ENCODE results near the gene EIF4B. TPM values are rescaled to one million over a fixed set of nuclear protein-coding genes. Genes with fewer than 3 reads are reported as not detected.

The EIF4B gene
- polyA plus RNA-seq, 3 donors, result 216 to 308 (median 253) TPM

DNA sequence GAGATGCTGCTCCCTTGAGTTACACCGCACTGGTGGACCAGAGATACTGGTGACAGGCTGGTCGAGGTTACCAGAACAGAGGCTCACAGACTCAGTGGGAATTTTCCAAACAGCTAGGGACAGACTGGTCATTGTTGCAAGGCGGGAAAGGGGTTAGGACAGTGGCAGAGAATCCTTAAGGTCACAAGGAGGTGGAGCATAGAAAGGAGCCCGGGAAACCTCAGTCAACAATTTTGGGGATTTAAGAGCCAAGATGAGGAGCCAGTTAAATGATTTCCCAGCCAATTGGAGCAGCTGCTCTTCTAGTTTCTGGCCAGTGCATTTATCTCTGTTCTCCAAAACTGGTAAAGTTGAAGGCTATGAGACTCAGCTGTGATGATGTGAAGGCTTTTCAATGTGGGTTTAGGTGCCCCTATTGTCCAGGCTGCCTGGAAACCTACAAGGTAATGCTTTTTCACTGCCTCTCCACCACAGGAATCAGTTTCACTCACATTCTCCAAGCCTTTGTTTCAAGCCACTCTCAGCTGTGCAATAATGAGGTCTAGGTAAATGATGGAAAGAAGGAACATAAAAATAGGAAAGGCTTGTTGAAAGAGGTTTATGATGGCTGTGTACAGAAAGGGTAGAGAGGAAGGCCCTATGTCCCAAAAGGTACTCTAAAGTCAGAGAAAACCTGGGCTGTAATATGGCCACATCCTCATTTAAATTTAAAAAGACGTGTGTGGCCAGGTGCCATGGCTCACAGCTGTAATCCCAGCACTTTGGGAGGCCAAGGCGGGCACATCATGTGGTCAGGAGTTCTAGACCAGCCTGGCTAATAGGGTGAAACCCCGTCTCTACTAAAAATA lies 36.6 kb downstream of the EIF4B start:
- 79 to 84% (median 81%) methylated on average over 7 of the region's 7 CpGs for WGBS, 3 donors
- no peak overlapping the region for H3K27ac ChIP-seq (ENCODE audit: low read depth, low read length)

DNA sequence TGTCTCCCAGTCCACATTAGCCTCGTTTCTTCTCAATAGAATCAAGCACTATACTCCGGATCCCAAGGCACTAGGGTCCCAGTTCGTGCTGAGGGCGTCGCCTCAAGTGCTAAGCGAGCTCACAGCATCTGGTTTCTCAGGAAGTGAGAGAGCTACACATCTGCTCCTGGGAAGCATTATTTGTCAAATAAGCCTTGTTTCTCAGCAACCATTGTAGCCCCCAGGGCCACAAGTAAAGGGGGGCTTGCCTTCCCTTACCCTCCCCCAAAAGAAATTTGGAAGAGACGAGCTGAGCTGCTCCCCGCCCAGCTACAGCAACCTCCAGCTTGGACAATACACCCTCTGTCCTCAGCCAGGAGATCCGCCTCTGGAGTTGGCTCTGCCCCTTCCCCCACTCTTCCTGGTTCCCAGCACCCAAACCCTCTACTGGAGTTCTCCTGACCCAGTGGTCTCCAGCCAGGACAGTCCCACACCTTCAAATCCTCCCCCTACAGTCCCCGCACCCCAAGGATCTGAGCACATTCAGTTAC lies 37.9 kb downstream of the EIF4B start:
- no peak overlapping the region for H3K27ac ChIP-seq (ENCODE audit: low read depth, low read length)
- WGBS, 3 donors, result 37 to 56% (median 51%) methylated on average over 10 of the region's 10 CpGs

DNA sequence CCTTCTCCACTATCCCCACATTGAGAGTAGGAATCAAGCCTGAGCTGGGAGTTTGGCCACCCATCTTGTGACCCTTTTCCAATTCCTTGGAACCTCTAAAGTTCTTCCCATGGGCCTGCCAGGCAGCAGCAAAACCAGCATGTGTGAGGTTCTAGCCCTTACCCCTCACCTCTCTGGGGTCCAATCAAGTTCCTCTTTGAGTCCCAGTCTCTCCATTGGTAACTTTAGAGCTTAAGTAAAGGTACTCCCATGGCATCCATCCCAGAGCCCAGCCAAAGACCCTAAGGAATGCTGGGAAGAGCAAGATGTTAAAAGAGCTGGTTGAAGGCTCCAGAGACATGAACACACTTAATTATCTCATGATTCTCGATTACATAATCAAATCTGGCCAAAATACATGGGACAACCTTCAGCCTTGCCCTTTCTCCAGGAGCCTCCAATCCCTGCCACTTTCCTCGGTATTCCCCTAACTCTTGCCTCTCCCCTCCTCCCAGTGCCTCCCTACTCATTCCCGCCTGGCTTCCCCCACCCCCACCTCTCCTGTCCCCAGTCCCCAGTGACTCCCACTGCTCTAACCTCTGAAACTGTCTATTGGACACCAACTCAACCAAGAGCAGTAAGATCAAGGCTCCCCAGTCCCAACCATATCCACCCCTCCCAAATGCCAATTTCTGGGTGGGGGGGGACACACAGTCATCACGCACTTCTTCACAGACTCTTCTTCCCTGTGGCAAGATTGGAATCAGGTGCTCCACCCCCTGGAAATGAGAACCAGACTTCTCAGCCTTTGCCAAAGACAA lies 38.8 kb downstream of the EIF4B start:
- WGBS, 3 donors, result 52 to 56% (median 53%) methylated on average over 4 of the region's 4 CpGs
- peak overlapping the region; percentile 11 for H3K27ac ChIP-seq (ENCODE audit: low read depth, low read length)

DNA sequence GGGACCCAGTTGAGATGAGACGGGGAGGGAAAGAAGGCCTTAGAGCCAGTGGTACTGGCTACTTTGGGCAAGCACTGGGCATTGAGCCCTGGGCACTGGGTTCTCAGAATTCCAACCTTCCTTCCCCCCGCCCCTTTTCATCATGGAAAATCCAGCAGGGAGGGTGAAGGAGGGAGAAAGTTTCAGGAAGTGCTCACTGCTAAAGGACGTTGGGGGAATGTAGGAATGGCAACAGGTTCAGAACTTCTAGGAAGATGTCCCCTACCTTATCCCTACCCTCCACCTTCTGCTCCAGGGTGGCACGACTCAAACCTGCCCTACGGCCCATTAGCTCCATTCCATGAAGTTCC lies 39.4 kb downstream of the EIF4B start:
- 41 to 48% (median 46%) methylated on average over 5 of the region's 5 CpGs for WGBS, 3 donors
- H3K27ac ChIP-seq (ENCODE audit: low read depth, low read length), result peak overlapping the region; percentile 11

DNA sequence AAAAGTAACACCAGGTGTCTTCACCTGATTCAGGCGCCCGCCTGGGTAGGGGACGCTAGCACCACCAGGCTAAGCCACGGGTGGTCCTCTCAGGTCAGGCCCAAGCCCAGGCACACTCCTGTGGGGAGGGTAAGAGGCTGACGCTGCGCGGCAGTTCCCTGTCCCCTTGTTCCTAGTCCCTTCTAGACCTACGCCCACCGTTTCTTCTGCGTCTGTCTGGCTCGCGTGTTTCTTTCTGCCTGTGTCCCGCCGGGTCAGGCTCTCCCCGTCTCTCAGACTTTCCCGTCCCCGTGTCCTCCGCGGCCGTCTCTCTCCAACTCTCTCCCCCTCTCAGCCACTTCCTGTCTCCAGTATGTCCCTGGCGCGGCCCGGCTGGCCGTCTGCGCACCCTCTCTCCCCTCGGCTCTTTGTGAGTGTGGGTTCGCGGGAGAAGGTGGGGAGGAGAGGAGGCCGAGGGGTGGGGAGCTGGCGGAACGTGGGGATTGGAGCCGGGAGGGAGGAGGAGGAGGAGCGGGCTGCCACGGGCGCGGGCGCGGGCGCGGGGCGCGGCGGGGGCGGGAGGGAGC lies 40.5 kb downstream of the EIF4B start:
- peak overlapping the region; percentile 82 for H3K27ac ChIP-seq (ENCODE audit: low read depth, low read length)
- WGBS, 3 donors, result 0 to 1% (median 1%) methylated on average over 25 to 39 of the region's 44 CpGs

DNA sequence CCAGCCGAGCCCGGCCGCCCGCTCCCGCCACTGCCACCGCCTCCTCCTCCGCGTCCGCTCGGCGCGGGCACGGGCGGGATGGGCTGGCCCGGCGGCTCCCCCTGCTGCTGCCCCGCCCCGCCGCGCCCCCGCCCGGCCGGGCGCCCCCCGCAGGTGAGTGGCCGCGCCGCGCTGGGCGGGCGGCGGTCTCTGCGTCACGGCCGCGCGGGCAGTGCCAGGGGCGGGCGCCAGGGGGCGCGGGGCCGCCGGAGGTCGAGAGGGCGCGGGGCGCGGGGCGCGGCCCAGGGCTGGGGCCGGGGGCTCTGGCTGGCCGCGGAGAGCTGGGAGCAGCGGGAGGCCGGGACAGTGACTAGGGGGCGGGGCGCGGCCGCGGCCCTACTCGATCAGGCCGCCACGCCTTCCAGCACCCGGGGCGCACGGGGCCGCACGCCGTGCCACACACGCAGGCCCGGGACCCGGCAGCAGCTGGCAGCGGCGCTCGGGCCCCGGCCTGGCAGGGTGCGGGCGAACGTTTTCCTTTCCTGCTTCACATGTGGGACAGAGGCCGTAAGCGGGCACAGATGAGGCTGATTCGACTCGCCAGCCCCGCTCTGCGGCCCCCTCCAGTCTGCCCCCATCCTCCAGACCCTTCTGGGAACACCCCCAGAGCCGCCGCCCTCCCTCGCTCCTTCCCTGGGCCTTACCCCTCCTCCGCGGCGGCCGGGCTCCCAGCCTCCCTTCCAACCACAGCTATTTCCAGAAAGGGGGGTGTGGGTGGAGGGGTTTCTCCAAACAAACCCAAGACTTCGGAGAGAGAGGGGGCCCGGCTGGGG lies 41.2 kb downstream of the EIF4B start:
- 1 to 2% (median 2%) methylated on average over 27 to 85 of the region's 94 CpGs for WGBS, 3 donors
- peak overlapping the region; percentile 90 for H3K27ac ChIP-seq (ENCODE audit: low read depth, low read length)

DNA sequence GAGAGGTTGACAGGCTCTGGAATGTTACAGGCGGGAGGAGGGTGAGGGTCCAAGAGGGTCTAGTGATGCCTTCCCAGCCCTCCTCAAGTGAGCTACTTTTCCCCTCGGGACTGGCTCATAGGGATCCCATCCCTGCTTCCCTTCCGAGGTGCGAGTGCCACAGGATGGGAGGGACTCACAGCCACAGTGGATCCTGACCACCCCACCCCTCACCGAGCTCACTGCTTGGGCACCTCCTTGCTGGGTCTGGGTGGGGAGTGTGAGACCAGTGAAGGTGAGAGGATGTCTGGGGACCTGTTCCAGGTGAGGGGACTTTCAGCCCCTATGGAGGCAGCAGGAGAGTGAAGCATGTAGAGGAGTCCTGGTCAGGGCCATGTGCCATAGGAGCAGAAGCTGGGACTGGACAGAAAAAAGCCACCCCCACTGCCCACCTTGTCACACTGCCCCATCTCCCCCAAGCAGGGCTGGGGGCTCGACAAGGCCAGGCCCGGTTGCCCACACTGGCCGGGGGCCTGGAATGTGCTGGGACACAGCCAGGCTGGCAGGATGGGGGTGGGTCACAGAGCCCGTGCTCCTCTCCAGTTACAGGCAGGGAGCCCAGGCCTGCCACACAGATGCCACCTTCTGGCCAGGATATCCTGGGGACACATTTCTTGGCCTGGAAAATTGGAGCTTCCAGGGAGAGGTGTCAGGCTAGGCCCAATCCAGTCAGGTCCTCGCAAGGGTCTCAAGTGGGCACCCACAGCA lies 42.0 kb downstream of the EIF4B start:
- peak overlapping the region; percentile 90 for H3K27ac ChIP-seq (ENCODE audit: low read depth, low read length)
- 22 to 43% (median 35%) methylated on average over 10 of the region's 10 CpGs for WGBS, 3 donors

DNA sequence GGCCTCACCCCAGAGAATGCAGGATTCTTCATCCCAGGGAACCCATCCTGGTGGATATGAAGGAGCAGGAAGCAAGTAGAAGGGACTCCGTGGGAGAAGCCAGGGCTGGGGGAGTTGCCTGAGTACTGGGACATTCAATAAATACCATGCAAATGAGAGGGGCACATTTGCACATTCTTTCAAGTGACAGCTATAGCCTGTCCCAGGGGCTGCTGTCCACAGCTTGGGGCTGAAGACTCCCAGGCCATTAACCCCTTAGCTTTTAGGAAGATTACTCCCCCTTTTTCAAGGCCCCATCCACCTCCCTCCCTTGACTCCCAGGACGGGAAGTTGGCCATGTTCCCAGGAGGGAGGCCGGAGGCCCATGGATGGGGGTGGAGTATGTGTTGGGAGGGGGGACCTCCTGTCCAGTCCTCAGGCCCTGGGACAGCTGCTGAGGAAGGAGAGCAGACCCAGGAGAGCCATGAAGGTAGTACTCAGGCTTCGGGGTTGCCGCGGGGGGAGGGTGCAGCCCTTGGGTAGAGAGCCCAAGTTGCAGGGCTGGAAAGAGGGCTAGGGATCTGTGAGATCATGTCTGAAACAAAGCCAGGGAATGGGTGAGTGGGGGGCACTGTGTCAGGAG lies 42.6 kb downstream of the EIF4B start:
- peak overlapping the region; percentile 90 for H3K27ac ChIP-seq (ENCODE audit: low read depth, low read length)
- WGBS, 3 donors, result 7 to 38% (median 24%) methylated on average over 6 of the region's 6 CpGs

DNA sequence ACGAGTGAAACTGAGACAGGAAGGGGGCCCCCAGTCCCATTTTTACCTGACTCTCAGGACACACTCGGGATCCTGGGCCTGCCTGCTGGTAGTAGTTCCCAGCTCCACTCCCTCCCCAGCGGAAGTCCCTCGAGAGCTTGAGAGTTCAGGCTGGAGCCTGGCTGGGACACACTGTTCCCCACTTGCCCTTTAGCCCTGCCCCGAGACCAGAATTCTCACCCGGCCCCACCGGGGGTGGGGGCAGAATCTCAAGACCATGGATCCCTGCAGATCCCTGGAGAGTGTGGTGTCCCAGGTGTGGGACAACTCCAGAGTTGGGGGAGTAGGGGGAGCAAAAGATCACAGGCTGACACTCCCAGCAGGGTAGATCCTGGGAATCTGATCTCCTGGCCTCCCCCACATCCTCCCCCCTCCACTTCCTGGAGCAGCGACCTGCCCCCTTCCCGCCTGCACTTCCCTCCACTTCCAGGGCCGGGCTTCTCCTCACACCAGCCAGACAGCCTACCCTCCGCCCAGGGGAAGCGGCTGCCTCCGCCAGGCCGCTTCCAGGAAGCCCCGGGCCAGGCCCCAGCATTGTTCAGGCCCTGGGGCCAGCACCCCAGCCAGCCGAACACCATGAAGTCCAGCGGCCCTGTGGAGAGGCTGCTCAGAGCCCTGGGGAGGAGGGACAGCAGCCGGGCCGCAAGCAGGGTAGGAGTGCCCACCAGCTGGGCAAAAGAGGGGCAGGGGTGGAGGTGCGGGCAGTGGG lies 43.5 kb downstream of the EIF4B start, which contains the start of gene TNS2:
TSS of gene TNS2 (plus strand) at position 495 of the 748 bp plus-strand sequence. CDS start at position 616, 121 bp downstream.
- peak within 1 kb of the TSS; percentile 90 for H3K27ac ChIP-seq (ENCODE audit: low read depth, low read length)
- WGBS, 3 donors, result 15 to 28% (median 22%) methylated on average over 19 to 20 of the region's 20 CpGs

DNA sequence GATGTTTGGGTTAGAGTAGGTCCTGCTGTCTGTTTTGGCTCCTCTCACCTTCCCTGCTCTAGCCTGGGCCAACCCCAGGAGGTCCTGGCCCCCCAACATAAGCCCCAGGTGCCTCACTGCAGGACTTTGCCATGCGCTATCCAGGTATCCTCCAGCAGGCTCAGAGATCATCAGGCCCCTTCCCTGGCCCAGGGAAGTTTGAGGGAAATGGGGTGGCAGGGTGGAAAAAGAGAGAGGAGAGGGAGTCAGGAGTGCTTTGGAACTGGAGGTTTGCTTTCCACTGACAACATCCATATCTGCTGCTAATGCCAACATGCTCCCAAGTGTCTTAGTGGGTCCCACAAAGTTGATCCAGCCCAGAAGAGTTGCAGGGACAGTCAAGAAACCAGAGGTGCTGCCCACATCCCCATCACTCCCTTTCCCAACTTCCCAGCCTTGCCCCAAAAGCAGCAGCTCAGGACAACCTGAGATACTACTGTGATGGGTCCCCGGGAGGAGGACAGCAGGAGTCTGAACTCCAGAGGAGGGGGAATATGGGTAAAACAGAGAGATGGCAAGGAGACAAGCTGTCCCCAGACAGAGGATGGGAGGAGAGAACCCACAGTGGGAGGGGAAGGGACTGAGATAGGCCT lies 44.3 kb downstream of the EIF4B start:
- peak overlapping the region; percentile 90 for H3K27ac ChIP-seq (ENCODE audit: low read depth, low read length)
- 36 to 78% (median 44%) methylated on average over 2 of the region's 2 CpGs for WGBS, 3 donors

DNA sequence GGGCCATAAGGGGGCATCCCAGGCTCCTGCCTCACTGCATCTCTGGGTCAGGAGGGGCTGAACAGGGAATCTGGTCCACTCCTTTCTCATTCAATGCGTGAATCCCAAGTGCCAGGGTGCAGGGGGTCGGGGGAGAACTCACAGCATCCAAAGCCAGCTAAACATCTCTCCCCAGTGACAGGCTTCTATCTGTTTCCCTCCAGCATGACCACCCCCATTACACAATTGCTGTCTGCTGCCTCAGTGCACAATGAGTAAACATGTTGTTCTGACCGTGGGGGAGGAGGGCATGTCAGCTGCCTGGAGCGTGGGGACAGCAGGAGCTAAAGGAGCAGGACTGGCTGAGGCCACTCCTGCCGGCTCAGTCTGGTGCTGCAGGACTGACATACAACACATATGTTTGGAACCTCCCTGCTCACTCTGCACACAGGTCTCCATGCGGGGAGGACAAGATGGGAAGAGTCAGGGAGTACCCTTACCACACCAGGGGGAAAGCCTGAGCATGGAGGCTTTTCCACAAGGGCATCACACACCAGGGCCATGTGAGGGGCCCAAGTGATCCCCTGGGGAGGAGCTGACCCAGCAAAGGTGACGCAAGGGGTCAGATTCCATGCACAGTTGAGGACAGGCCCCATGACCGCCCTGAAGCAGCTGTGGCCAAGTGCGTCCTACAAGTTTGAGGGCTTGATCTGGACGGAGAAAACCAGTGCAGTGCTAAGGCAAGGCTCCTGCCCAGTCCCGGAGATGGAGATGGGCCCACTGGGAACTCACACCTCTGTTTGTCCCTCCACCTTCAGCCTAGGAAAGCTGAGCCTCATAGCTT lies 45.0 kb downstream of the EIF4B start:
- peak overlapping the region; percentile 90 for H3K27ac ChIP-seq (ENCODE audit: low read depth, low read length)
- WGBS, 3 donors, result 24 to 36% (median 25%) methylated on average over 11 of the region's 11 CpGs

DNA sequence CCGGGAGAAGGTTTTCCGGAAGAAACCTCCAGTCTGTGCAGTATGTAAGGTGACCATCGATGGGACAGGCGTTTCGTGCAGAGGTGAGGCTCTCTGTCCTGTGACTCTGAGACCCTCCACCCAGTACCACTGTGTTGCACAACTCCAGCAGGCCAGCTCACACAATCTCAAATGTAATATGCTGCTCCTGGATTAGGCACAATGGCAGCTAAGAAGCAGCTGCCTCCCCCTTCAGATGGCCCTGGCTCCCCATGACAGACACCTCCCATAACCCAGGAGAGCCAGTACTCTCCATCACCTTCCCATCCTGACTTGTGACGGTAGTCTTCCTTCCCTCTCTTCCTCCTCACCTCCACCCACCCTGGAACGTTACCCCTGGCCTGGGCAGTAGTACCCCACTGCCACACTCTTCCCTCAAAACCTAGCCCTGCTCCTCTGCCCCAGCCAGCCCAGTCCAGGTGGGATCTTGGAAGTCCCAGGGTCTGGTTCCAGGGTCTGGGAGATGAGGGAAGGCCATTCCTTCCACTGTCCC lies 45.7 kb downstream of the EIF4B start:
- peak overlapping the region; percentile 13 for H3K27ac ChIP-seq (ENCODE audit: low read depth, low read length)
- 30 to 50% (median 38%) methylated on average over 7 of the region's 7 CpGs for WGBS, 3 donors

DNA sequence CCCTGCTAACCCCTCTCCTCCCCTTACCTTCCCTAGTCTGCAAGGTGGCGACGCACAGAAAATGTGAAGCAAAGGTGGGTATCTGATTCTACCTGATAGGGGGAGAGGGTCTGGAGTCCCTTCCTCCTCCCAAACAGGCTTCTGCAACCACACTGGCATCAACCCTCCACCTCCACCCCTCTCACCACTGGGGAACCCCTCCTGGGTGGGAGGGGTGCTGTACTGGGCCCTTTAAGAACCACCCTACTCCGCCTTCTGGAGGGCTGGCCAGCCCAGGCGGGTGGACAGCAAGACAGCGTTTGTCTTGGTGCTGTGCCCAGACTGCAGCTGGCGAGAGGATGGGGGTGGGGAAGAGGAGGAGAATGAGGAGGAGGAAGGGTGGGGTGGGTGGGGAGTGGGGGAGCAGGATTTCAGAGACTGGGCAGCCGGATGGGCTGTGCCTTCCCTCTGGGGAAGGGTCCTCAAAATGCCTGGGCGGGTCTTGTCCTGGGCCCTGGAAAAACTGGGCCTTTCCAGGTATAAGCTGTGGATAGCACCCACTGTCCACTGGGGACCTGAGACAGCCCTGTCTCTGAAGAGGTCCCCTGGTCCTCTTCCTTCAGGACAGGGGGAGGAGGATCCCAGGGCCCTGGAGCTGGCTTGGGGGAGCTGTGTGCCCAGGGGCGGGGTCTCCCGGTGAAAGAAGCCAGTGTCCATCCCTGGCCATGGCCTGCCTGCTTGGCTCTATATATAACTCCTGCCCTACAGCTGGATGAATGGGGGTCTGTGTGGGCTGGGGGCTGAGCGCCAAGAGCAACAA lies 46.4 kb downstream of the EIF4B start:
- WGBS, 3 donors, result 28 to 56% (median 46%) methylated on average over 10 to 11 of the region's 11 CpGs
- H3K27ac ChIP-seq (ENCODE audit: low read depth, low read length), result peak overlapping the region; percentile 13

All from adipose tissue (tissue), 3 donors.